Measurements from ENCODE around the gene NRXN3. TPM values are rescaled to one million over a fixed set of nuclear protein-coding genes. Genes with fewer than 3 reads are reported as not detected.

The NRXN3 gene
- total and polyA plus RNA-seq, 4 donors, result 1.4 to 8.3 (median 4.4) TPM

DNA sequence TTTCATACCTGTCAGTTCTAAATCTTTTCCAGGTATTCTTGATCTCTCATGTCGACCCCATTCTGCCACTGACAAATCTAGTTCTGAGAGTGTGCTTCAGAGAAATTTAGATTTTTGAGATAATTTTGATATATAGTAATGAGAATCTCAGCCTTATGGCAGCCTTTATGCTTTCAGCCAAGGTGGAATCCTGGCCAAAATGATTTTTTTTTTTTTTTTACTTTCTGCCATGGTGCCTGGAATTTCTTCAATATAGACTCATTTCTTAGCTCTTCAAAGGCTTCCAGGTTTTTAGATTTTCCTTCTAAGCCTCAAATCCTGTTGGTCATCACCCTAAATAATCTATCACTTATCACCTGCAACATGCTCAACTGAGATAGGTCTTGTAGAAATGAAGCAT lies 926.6 kb downstream of the NRXN3 start:
- no peak for DNase-seq
- Histone ChIP-seq H3K27ac (ENCODE audit: low read depth in 1 of 2, low read length in 1 of 2) (no peak overlapping the region), H3K27me3 (ENCODE audit: control insufficient read depth in 3 of 3, insufficient read depth in 3 of 3, low read length in 2 of 3) (no peaks in the 10 kb centered on the region), H3K4me1 (ENCODE audit: control insufficient read depth in 5 of 5, insufficient read depth in 5 of 5, low read length in 5 of 5) (no peaks in the 10 kb centered on the region), H3K9me3 (ENCODE audit: control insufficient read depth in 4 of 4, insufficient read depth in 3 of 4, low read length in 3 of 4) (peaks cover 0 to 1% (median 0%) of the 10 kb centered on the region in 4 donors), H3K4me3 (no peak overlapping the region), H3K36me3 (ENCODE audit: control insufficient read depth in 4 of 4, insufficient read depth in 4 of 4, low read length in 4 of 4) (peaks cover 0 to 2% (median 0%) of the 10 kb centered on the region in 4 donors), H3K9ac (ENCODE audit: insufficient read depth in 1 of 2, low read length in 2 of 2) (no peak overlapping the region)
- no peak for ATAC-seq (ENCODE audit: insufficient read depth, low FRiP score)
- 87 to 89% methylated on average over 1 of the region's 1 CpG for WGBS, 2 donors
- no peak for TF ChIP-seq CTCF (IDR thresholded peaks at IDR 0.05; ENCODE audit: control extremely low read depth, extremely low read depth)

GRCh38 chr14:79098324-79098723 lies 928.2 kb downstream of the NRXN3 start:
- no peaks in the 10 kb centered on the region for H3K4me1 ChIP-seq (ENCODE audit: control insufficient read depth in 5 of 5, insufficient read depth in 5 of 5, low read length in 5 of 5)
- no peak for TF ChIP-seq CTCF (IDR thresholded peaks at IDR 0.05; ENCODE audit: control extremely low read depth, extremely low read depth)
- H3K4me3 ChIP-seq, result no peak overlapping the region
- no peaks in the 10 kb centered on the region for H3K27me3 ChIP-seq (ENCODE audit: control insufficient read depth in 3 of 3, insufficient read depth in 3 of 3, low read length in 2 of 3)
- ATAC-seq (ENCODE audit: insufficient read depth, low FRiP score), result no peak
- 82 to 86% methylated on average over 3 of the region's 3 CpGs for WGBS, 2 donors
- H3K36me3 ChIP-seq (ENCODE audit: control insufficient read depth in 4 of 4, insufficient read depth in 4 of 4, low read length in 4 of 4), result peaks cover 0 to 2% (median 0%) of the 10 kb centered on the region in 4 donors
- H3K9me3 ChIP-seq (ENCODE audit: control insufficient read depth in 4 of 4, insufficient read depth in 3 of 4, low read length in 3 of 4), result peaks cover 0 to 1% (median 0%) of the 10 kb centered on the region in 4 donors
- DNase-seq, result no peak
- no peak overlapping the region for H3K27ac ChIP-seq (ENCODE audit: low read depth in 1 of 2, low read length in 1 of 2)
- H3K9ac ChIP-seq (ENCODE audit: insufficient read depth in 1 of 2, low read length in 2 of 2), result no peak overlapping the region

DNA sequence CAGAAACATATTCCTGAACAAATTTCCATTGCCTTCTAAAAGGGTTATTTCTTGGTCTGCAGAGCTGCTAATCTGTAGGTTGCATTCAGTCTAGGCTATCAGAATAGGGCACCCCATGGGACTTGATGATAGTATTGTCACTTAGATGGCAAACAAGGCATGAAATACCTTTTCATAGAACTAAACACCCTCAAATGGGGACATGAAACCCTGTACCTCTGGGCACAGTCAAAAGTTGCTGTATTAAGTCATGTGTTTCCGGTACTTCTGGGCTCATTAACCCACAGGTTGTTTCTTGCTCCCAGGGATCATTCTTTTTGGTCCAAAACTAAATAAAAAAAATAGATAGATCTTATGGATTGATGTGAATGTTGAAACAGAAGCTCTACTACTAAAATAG lies 930.4 kb downstream of the NRXN3 start:
- TF ChIP-seq CTCF (IDR thresholded peaks at IDR 0.05; ENCODE audit: control extremely low read depth, extremely low read depth), result no peak
- Histone ChIP-seq H3K36me3 (ENCODE audit: control insufficient read depth in 4 of 4, insufficient read depth in 4 of 4, low read length in 4 of 4) (peaks cover 0 to 2% (median 0%) of the 10 kb centered on the region in 4 donors), H3K27me3 (ENCODE audit: control insufficient read depth in 3 of 3, insufficient read depth in 3 of 3, low read length in 2 of 3) (no peaks in the 10 kb centered on the region), H3K9ac (ENCODE audit: insufficient read depth in 1 of 2, low read length in 2 of 2) (no peak overlapping the region), H3K4me1 (ENCODE audit: control insufficient read depth in 5 of 5, insufficient read depth in 5 of 5, low read length in 5 of 5) (no peaks in the 10 kb centered on the region), H3K27ac (ENCODE audit: low read depth in 1 of 2, low read length in 1 of 2) (no peak overlapping the region), H3K9me3 (ENCODE audit: control insufficient read depth in 4 of 4, insufficient read depth in 3 of 4, low read length in 3 of 4) (peaks cover 0 to 1% (median 0%) of the 10 kb centered on the region in 4 donors), H3K4me3 (no peak overlapping the region)
- no peak for DNase-seq
- no peak for ATAC-seq (ENCODE audit: insufficient read depth, low FRiP score)
- WGBS, 2 donors, result 91% methylated on average over 1 of the region's 1 CpG

GRCh38 chr14:79101388-79101787 lies 931.2 kb downstream of the NRXN3 start:
- no peak overlapping the region for H3K4me3 ChIP-seq
- WGBS, 2 donors, result 50 to 66% methylated on average over 6 of the region's 6 CpGs
- ATAC-seq (ENCODE audit: insufficient read depth, low FRiP score), result no peak
- H3K4me1 ChIP-seq (ENCODE audit: control insufficient read depth in 5 of 5, insufficient read depth in 5 of 5, low read length in 5 of 5), result no peaks in the 10 kb centered on the region
- H3K9me3 ChIP-seq (ENCODE audit: control insufficient read depth in 4 of 4, insufficient read depth in 3 of 4, low read length in 3 of 4), result peaks cover 0 to 1% (median 0%) of the 10 kb centered on the region in 4 donors
- no peak overlapping the region for H3K9ac ChIP-seq (ENCODE audit: insufficient read depth in 1 of 2, low read length in 2 of 2)
- DNase-seq, result no peak
- no peak overlapping the region for H3K27ac ChIP-seq (ENCODE audit: low read depth in 1 of 2, low read length in 1 of 2)
- no peak for TF ChIP-seq CTCF (IDR thresholded peaks at IDR 0.05; ENCODE audit: control extremely low read depth, extremely low read depth)
- H3K27me3 ChIP-seq (ENCODE audit: control insufficient read depth in 3 of 3, insufficient read depth in 3 of 3, low read length in 2 of 3), result no peaks in the 10 kb centered on the region
- H3K36me3 ChIP-seq (ENCODE audit: control insufficient read depth in 4 of 4, insufficient read depth in 4 of 4, low read length in 4 of 4), result peaks cover 0 to 2% (median 0%) of the 10 kb centered on the region in 4 donors

Data from lung (tissue), 12 donors.